OCI-LY1 (cell line): ENCODE results near the gene ITIH4.

Experiments
- H2AFZ ChIP-seq: fragments of 200-600 bp; sonication (generic), shearing (Covaris generic); 2 replicates; pipeline ENCODE4 v1.6.0; 2014; ENCODE audit warnings: antibody characterized with exemption, mild to moderate bottlenecking, low read length
- H3F3A ChIP-seq: fragments of 200-600 bp; sonication (generic), shearing (Covaris generic); 2 replicates; pipeline ENCODE4 v1.6.0; 2014; ENCODE audit warnings: mild to moderate bottlenecking, antibody characterized with exemption, low read length, moderate library complexity; ENCODE audit not compliant: insufficient read depth
- H3K27ac ChIP-seq: fragments of 200-600 bp; sonication (generic); 2 replicates; pipeline ENCODE4 v1.5.1; 2014; ENCODE audit warnings: low read length, mixed run types, mild to moderate bottlenecking, low read depth; ENCODE audit not compliant: poor library complexity, severe bottlenecking
- H3K27me3 ChIP-seq: fragments of 200-600 bp; sonication (generic); 2 replicates; pipeline ENCODE4 v1.6.0; 2014; ENCODE audit warnings: antibody characterized with exemption, mild to moderate bottlenecking, low read length, moderate library complexity; ENCODE audit not compliant: insufficient read depth
- H3K36me3 ChIP-seq: fragments of 200-600 bp; sonication (generic); 2 replicates; pipeline ENCODE4 v1.6.1; 2014; ENCODE audit warnings: mild to moderate bottlenecking, antibody characterized with exemption, low read length, moderate library complexity, mixed read lengths; ENCODE audit not compliant: insufficient read depth
- H3K4me1 ChIP-seq: fragments of 200-600 bp; sonication (generic); 2 replicates; pipeline ENCODE4 v1.5.1; 2014; ENCODE audit warnings: mild to moderate bottlenecking, low read length, moderate library complexity; ENCODE audit not compliant: insufficient read depth, severe bottlenecking
- H3K4me2 ChIP-seq: fragments of 200-600 bp; sonication (generic), shearing (Covaris generic); 2 replicates; pipeline ENCODE4 v1.6.1; 2014; ENCODE audit warnings: low read length
- H3K4me3 ChIP-seq: fragments of 200-600 bp; sonication (generic); 2 replicates; pipeline ENCODE4 v1.5.1; 2014; ENCODE audit warnings: low read length, low read depth, mild to moderate bottlenecking, mixed read lengths; ENCODE audit not compliant: poor library complexity, severe bottlenecking
- H3K79me2 ChIP-seq: fragments of 200-600 bp; shearing (Covaris generic); 2 replicates; pipeline ENCODE4 v1.6.1; 2016; ENCODE audit warnings: mixed run types, low read length, mixed read lengths; ENCODE audit not compliant: insufficient read depth
- H3K9ac ChIP-seq: fragments of 200-600 bp; sonication (generic), shearing (Covaris generic); 2 replicates; pipeline ENCODE4 v1.6.1; 2014; ENCODE audit warnings: mild to moderate bottlenecking, low read length, mixed read lengths
- H3K9me2 ChIP-seq: fragments of 200-600 bp; sonication (generic), shearing (Covaris generic); 2 replicates; pipeline ENCODE4 v1.6.1; 2014; ENCODE audit warnings: low read depth, mild to moderate bottlenecking, low read length, mixed read lengths
- H3K9me3 ChIP-seq: fragments of 200-600 bp; shearing (Covaris generic); 2 replicates; pipeline ENCODE4 v1.6.1; 2014; ENCODE audit warnings: low read length, mixed read lengths
- H4K20me1 ChIP-seq: fragments of 200-600 bp; sonication (generic), shearing (Covaris generic); 2 replicates; pipeline ENCODE4 v1.6.0; 2016; ENCODE audit warnings: mild to moderate bottlenecking, low read length; ENCODE audit not compliant: insufficient read depth
- CTCF ChIP-seq: fragments of 200-600 bp; sonication (generic), shearing (Covaris generic); IDR thresholded peaks from 2 replicates; pipeline ENCODE4 v1.5.1; 2017; ENCODE audit warnings: mild to moderate bottlenecking, antibody characterized with exemption, low read length, moderate library complexity, mixed read lengths
- EZH2 ChIP-seq: fragments of 200-600 bp; sonication (generic), shearing (Covaris generic); IDR thresholded peaks from 2 replicates; pipeline ENCODE4 v1.8.0; 2017; ENCODE audit warnings: borderline replicate concordance, mixed run types, mild to moderate bottlenecking, antibody characterized with exemption, low read length, moderate library complexity, mixed read lengths

Gene ITIH4

GRCh38 chr3:52857133-52857532, 26.7 kb upstream of the ITIH4 start:
- no peaks in the 10 kb centered on the region for H3K4me1 ChIP-seq
- no peaks in the 10 kb centered on the region for H3F3A ChIP-seq
- H3K27ac ChIP-seq, result no peak overlapping the region
- H4K20me1 ChIP-seq, result no peaks in the 10 kb centered on the region
- no peak overlapping the region for H3K9ac ChIP-seq
- no peaks in the 10 kb centered on the region for H3K79me2 ChIP-seq
- no peaks in the 10 kb centered on the region for H3K9me2 ChIP-seq
- TF ChIP-seq CTCF (no peak), EZH2 (no peak)
- no peak overlapping the region for H3K4me3 ChIP-seq
- H3K36me3 ChIP-seq, result peaks cover 10% of the 10 kb centered on the region; the same call in 1 of the 2 replicates
- H3K4me2 ChIP-seq, result no peak overlapping the region
- no peaks in the 10 kb centered on the region for H3K9me3 ChIP-seq
- H2AFZ ChIP-seq, result no peak overlapping the region
- H3K27me3 ChIP-seq, result no peaks in the 10 kb centered on the region

- H3K9me3 ChIP-seq, result no peaks in the 10 kb centered on the region
- no peaks in the 10 kb centered on the region for H3K9me2 ChIP-seq
- H3K9ac ChIP-seq, result no peak overlapping the region
- no peaks in the 10 kb centered on the region for H4K20me1 ChIP-seq
- H2AFZ ChIP-seq, result no peak overlapping the region
- H3K79me2 ChIP-seq, result no peaks in the 10 kb centered on the region
- H3K36me3 ChIP-seq, result peaks cover 15% of the 10 kb centered on the region; the same call in 1 of the 2 replicates
- no peaks in the 10 kb centered on the region for H3F3A ChIP-seq
- no peak overlapping the region for H3K4me3 ChIP-seq
- TF ChIP-seq CTCF (no peak), EZH2 (no peak)
- H3K27me3 ChIP-seq, result no peaks in the 10 kb centered on the region
- H3K4me1 ChIP-seq, result no peaks in the 10 kb centered on the region
- H3K4me2 ChIP-seq, result no peak overlapping the region
- H3K27ac ChIP-seq, result no peak overlapping the region
Observed at GRCh38 chr3:52856666-52857065, 26.2 kb upstream of the ITIH4 start.

GRCh38 chr3:52854013-52854412, 23.5 kb upstream of the ITIH4 start:
- Histone ChIP-seq H4K20me1 (no peaks in the 10 kb centered on the region), H3K36me3 (peaks cover 22% of the 10 kb centered on the region; the same call in 1 of the 2 replicates), H3K4me2 (no peak overlapping the region), H3K4me3 (no peak overlapping the region), H3F3A (no peaks in the 10 kb centered on the region), H3K27me3 (no peaks in the 10 kb centered on the region), H2AFZ (no peak overlapping the region), H3K9ac (no peak overlapping the region), H3K9me2 (no peaks in the 10 kb centered on the region), H3K9me3 (no peaks in the 10 kb centered on the region), H3K79me2 (no peaks in the 10 kb centered on the region), H3K27ac (no peak overlapping the region), H3K4me1 (no peaks in the 10 kb centered on the region)
- TF ChIP-seq EZH2 (no peak), CTCF (no peak)
